H4 (cell line): Measurements from ENCODE around the gene FGF2. TPM values are rescaled to one million over a fixed set of nuclear protein-coding genes. Genes with fewer than 3 reads are reported as not detected.
"Not testable (repeated sequence)": the region's sequence is repeated elsewhere in the genome, so short reads cannot be mapped to it uniquely, and the experiment has no call there.

Experiments used
- DNase-seq: peaks from one replicate; pipeline ENCODE4 v3.0.0-alpha.2; 2015; ENCODE audit warnings: low spot score
- total RNA-seq: library from RNA; depleted of rRNA; stranded (reverse); fragments of >200 nt; shearing (Covaris generic); gene quantifications from 2 replicates; pipeline ENCODE4 v1.2.3, GENCODE V29; 2014

The FGF2 gene
- total RNA-seq, 1 experiment from 2014 or later, result 4.9 TPM

DNA sequence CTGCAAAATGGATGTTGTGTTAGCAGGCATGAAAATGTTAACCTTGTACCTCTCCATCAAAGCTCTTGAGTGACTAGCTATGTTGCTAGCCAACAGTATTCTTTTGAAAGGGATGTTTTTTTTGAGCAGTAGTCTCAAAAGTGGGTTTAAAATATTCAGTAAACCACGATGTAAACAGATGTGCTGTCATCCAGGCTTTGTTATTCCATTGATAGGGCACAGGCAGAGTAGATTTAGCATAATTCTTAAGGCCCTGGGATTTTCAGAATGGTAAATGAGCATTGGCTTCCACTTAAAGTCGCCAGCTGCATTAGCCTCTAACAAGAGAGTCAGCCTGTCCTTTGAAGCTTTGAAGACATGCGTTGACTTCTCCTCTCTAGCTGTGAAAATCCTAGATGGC is 18.4 kb downstream of the FGF2 start:
- DNase-seq, result no peak

DNA sequence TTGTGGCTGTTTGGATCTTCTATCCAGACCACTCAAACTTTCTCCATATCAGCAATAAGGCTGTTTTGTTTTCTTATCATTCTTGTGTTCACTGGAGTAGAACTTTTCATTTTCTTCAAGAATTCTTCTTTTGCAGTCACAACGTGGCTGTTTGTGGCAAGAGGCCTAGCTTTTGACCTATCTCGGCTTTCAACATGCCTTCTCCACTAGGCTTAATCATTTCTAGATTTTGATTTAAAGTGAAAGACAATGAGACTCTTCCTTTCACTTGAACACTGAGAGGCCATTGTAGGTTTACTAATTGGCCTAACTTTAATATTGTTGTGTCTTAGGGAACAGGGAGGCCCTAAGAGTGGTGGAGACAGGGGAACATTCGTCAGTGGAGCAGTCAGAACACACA is 19.1 kb downstream of the FGF2 start:
- no peak for DNase-seq

DNA sequence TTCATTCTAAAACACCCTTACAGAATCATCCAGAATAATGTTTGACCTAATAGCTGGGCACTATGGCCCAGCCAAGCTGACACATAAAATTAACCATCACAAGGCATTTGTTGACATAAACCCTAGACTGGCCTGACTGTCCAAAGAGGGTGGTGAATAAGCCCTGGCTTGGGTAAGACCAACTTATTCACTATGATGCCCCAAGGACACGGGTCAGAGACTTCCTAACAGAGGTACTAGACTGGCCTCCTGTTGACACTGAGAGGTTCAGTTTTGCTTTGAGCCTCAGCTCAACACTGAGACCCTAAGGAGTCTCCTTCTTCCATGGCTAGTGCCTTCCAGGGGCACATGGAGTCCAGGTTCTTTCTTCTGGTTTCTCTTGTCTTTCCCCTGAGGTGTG is 21.3 kb downstream of the FGF2 start:
- no peak for DNase-seq

DNA sequence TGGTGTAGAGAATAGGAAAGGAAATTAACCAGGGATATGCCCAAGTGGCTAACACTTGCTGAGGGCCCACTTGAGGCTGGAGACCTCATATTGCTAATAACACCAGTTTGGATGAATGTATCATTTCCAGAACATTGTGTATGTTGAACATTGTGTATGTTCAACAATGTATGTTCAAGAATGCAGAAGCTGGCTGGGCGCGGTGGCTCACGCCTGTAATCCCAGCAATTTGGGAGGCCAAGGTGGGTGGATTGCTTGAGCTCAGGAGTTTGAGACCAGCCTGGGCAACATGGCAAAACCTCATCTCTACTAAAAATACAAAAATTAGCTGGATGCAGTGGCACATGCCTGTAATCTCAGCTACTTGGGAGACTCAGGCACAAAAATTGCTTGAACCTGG is 23.2 kb downstream of the FGF2 start:
- not testable (repeated sequence) for DNase-seq

DNA sequence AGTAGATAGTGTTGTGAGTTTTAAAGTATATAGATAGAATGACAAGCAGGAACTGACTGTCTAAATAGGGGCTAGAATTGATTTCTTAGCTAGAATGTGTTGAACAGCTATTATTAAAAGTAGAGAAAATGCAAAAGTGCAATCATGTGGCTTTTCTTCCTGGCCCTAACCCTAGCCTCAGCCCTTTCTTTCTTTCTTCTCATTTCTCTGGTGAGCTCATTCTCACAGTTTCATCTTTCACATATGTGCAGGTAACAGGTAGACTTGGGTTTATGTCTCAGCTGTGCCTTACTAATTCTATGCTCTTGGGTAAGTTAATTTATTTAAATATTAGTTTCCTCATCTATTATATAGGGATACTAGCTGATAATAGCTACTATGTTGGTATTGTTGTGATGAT is 24.9 kb downstream of the FGF2 start:
- DNase-seq, result no peak

DNA sequence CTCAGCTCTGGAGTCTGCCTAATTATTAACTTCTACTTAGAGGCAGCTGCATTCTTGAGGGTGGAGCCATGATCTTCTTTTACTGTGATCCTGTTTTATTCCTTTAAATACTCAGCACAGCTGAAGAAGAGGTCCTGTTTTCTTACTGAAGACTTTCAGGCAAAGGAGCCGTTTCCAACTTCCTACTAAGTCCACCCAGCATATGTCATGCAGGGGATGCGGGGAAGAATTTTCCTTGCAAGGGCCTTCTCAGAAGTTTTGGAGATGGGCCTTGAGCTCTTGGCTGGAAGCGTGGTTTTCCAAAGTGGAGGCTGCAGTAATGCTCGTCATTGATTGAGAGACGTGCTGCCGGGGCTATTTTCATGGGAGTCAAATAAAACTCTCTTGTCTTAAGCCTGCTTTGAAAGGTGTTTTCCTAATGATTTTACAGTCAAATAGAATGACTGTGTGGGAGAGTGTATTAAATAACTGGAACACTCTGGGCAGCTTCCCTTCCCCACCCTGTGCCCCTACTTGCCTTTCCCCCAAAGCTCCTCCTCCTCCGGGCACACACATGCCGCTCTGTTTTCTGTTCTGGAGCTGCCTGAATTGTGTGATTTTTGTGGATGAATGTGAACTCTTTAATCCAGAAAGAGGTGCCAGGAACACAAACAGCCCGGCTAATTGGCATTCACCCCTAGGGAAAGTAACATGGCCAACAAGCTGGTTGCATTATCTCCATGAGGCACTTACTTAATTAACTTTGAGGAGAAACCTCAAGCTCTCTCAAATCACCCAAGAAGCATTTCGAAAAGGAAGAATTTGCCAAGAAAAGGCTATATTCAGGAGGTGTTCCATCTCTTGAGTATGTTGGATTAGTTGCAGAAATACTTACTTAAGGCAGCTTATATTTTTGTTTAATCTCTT is 28.1 kb downstream of the FGF2 start:
- DNase-seq, result no peak

DNA sequence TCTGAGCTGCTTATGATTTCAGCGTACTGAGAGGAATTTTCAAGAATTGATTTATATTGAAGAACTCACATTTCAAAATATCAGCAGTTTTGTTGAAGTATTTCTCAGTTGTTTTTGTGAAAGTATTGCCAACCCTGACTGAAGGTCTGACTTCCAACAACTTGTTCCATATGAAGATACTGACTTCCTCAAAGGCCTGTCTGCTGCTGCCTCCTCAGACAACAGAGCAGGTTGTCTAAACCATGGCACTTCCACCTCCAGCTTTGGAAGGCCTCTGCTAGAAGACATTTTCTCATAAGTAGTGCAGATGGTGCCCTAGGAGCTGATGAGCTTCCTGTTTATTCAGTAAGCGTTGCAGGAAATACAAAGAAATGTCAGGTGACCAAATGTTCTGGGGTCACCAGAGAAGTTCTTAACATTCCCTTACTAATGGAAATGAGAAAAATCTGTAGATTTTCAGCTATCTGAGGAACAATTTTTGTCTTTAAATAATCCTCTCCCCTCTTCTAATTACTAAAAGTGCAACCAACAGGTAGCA is 28.8 kb downstream of the FGF2 start:
- no peak for DNase-seq

DNA sequence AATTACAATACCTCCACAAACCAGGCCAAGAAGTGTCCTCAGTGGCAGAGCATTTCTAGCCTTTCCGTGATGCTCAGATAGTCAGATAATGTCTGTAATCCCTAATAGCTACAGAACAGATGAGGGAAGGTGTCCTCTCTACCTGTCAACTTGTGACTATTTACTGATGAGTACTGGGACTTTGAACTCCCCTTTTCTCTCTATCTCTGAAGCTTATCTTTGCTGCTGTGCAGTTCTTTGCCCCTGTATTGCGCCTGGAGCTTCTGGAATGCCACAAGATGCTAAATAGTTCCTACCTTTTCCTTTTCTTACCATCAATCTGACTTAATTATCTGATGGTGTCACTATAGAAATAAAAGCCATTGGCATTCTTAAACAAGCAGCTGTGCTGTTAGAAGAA is 30.5 kb downstream of the FGF2 start:
- DNase-seq, result no peak

DNA sequence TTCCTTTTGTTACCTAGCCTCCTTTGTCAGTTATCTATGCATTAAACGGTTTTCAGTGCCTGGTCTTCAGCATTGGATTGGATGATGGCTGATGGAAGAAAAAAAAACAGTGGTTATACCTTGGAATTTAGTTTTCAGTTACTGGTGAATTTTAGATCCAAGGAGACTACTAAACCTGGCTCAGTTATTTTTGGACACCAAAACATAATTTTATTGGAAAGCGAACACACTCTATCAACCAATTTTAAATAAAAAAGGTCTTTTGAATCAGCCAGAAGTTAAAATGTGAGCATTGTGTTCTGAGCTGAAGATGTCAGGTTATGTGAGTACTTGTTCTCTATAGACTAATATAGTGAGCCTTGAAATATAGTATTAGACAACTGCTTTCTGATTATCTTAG is 32.1 kb downstream of the FGF2 start:
- DNase-seq, result no peak

DNA sequence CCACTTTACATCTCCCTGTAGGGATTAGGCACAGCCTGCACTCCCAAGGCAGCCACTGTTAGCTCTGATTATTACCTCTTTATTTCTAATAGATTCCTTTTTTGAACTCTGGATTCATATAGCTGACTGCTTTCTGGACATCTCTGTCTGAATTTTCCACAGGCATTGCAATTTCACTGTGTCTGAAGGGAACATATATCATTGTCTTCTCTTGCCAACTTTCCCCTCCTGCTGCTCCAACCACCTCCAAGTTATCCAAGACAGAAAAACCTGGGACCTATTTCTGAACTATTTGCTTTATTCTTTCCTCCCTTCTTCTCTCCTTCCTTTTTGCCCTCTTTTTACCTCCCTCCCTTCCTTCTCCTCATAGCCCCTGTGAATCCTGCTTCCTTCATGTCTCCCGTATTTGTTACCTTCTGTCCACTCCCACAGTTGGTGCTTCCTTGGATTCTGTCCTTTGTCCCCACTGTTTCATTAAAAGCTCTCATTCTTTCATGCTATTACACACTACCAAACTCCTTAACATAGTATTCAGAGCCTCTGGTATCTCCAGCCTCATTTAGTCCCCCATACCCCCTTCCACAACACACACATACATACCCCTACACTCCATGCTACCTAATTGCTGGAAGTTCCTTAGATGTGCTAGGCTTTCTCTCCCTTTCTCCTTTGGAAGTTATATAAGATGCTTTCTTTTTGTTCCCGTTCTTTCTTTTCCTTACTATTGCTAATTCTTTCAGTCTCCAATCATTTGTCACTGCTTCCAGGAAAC is 34.7 kb downstream of the FGF2 start:
- no peak for DNase-seq

DNA sequence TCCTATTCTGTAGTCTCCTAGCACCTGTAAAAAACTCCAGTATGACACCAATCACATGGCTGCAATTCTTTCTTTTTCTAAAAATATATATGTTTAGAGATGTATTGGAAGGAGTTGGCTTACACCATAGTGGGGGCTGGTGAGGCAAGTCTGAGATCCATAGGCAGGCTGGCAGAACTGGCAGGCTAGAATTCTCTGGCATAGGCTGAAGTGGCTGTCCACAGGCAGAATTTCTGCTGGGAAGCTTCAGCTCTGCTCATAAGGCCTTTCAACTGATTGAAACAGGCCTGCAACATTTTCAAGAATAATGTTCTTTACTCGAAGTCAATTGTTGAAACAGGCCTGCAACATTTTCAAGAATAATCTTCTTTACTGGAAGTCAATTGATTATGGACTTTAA is 37.0 kb downstream of the FGF2 start:
- no peak for DNase-seq

DNA sequence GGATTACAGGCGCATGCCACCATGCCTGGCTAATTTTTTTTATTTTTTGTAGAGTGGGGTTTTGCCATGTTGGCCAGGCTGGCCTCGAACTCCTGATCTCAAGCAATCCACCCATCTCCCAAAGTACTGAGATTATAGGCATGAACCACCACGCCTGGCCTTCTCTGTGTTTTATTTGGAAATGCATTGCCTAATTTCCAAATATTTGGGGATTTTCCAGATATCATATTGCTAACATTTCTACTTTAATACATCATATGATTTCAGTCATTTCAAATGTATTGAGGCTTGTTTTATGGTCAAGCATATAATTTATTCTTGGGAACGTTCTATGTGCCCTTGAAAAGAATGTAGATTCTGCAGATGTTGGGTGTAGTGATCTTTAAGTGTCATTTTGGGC is 38.8 kb downstream of the FGF2 start:
- DNase-seq, result no peak

DNA sequence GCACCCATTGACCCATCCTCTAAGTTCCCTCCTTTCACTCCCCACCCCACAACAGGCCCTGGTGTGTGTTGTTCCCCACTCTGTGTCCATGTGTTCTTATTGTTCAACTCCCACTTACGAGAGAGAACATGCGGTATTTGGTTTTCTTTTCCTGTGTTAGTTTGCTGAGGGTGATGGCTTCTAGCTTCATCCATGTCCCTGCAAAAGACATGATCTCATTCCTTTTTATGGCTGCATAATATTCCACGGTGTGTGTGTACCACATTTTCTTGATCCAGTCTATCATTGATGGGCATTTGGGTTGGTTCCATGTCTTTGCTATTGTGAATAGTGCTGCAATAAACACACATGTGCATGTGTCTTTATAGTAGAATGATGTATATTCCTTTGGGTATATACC is 41.6 kb downstream of the FGF2 start:
- DNase-seq, result not testable (repeated sequence)

DNA sequence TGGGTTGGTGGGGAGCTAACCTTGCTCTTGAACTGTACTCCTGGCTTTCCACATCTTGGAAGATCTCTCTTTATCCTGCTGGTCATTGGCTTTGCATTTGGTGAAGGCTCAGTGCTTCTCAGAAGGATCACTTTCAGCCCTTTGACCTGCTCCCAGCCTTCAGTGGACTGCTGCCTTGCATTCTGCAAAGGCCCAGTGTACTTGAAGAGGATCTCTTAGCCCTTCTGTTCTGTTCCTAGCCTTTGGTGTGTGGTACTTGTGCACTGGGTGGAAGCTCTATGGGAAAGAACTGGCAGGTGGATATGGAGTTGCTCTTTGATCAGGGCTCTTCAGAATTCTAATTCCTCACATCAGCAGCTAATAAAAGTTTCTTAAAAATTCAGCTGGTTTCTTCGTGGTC is 46.5 kb downstream of the FGF2 start:
- DNase-seq, result no peak

DNA sequence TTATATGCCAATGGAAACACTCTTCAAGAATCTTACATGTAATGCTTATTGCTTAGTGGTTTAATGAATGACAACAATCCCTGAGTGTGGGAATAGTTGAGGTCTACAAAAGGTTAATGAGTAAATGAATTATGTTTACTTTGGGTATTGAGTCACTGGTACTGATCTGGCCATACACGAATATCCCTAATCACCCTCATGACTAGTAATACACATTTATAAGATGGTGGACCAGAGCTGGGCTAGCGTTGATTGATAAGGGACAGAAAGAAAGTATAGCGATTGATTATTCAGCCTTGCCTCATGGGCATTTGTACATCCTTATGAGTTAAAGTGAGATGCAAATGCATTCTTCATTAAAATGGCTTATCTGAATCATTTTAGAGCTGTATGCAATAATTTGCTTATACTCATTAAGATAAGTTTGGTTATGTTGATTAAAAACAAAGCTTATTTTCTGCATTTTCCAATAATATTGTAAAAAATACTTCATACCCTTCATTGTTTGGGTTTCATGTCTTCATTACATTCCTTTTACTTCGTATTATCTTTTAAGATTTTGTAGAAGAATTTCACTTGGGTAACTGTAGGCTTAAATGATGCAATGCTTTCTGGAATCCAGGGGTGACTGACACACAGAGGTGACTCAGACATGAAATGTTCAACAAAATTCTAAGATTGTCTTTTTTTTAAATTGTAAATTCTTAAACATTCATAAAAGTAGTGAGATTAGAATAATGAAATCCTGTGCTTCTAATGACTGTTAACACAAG is 47.4 kb downstream of the FGF2 start:
- DNase-seq, result peak; percentile 19

DNA sequence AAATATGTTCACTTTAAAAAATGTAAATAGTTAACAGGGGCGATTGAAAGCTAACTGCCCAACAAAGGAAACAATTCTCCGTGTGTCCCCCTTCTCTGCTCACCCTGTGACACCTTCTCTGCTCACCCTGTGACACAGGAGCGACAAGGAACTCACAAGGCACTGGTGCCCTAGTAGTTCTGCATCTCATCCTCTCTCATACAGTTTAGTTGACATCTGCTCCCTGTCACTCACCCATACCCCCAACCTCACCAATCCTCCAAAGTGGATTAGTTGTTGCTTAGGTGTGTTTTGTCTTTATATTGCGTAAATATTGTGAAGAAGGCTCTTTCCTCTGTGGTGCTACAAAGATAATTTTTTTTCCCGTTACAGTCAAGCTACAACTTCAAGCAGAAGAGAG is 49.3 kb downstream of the FGF2 start:
- no peak for DNase-seq

DNA sequence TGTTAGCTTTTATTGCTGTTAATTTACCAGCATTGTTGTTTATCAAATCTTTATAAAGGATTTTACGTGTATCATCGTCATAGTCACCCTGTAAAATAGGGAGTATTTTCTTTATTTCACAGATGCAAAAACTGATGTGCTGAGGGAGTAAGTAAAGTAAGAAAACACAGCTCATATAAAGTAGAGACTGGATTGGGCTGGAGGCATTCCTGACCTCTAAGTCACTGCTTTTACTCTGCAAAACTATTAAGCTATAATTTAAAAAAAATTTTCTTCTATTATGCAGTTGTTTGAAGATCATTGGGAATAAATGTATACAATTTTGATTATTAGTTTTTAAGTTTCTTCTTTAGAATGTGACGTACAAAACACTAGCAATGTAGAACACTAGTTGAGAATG is 49.8 kb downstream of the FGF2 start:
- no peak for DNase-seq

DNA sequence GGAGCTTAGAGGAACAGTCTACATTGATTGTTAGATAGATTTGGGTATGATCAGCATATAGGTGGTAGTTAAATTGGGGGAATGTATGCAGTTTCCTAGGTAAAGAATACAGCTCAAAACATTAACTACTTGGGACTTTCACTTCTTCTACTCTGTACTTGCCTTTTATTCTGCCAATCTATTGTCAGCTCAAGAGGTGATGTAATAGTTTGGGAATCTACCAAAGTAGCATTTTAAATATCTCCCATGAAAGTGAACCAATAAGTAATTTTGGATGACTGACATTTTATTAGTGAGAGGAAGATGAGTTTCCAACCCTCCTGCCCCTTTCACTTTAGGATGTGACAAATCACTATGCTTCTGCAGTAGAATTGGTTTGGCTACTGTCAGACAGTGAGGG is 52.4 kb downstream of the FGF2 start:
- DNase-seq, result no peak

DNA sequence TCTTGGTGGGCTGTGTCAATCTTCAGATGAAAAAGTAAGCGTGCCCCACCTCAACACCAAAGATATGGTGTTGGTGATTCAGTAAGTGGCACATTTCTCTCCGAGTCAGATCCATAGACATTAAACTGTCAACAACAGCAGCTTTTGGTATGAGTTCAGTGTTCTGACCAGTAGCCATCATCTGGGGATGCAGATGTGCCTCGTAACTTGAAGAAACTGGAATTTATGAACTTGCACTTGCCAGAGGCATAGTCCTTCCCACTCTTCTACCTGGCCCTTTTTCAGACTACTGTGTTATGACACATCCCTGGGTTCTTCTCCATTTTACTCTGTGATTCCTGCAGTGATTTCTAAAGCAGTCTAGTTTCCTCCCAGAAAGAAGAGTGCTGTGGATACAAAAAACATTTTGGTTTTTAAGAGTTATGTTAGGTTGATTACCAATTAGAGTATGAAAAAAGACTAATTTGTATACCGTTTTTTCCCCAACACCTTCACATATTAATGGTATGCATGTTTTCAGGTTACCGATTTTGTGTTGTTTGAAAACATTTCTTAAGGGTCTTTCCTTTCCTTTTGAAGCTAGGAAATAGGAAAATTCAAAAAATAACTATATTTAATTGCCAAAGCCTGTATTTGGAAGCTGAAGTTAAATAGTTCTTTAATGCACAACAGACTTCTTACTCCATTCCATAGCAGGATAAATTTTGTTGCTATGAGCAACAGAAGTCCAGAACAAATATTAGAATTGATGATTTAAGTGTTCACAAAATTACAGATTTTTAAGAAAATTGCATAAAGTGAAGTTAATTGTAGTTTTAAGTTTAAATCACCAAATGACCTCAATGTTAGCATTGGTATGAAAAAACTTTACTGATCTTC is 56.5 kb downstream of the FGF2 start:
- no peak for DNase-seq

DNA sequence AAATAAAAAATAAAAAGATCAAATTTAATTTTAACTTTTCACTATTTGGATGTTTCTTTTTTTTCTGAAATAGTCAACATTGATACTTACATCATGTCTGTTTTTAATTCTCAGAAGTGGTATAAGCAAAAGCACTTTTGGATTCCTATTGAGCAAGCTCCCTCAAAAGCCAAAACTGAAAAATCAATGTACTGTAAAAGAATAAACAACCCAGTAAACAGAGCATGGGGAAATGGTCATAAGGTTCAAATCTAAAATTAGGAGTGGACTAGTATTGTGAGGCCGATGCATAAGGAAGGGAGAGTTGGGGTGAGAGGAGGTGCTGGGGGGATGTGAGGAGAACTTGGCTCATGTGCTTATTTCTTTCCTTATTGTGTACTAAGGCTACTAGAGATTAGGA is 57.9 kb downstream of the FGF2 start:
- DNase-seq, result no peak

DNA sequence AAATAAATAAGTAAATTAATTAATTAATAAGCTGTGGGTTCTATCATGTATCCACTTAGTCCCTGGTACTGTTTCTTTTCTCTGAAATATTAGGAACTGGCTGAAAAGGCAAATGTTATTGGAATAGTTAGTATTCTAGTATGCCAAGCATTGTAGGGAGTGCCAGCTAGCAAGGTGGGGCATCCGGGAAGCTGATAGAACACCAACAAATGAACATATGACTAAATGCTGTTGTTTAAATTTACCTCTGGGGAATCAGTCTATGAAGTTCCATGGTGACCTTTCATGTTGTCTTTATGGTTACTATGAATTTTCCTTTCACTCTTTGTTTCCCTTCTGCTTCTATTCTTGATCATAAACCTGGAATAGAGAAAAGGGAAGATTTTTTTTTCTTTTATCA is 63.1 kb downstream of the FGF2 start:
- DNase-seq, result no peak
